ENCODE results near the gene SPEG.

The SPEG gene

GRCh38 chr2:219495531-219496122 lies 61.0 kb downstream of the SPEG start:
- peaks cover 20 to 61% (median 54%) of the 10 kb centered on the region in 3 experiments for H3K27me3 ChIP-seq (ENCODE audit: control insufficient read depth in 3 of 3, insufficient read depth in 3 of 3, low read depth in 1 of 3, low read length in 3 of 3)
- H3K79me1 ChIP-seq (ENCODE audit: low read depth, low read length): no peaks in the 10 kb centered on the region
- no peak overlapping the region for H3K4ac ChIP-seq (ENCODE audit: low read length)
- no peaks in the 10 kb centered on the region for H3K36me3 ChIP-seq (replicated peaks in 1 of 2; ENCODE audit: control insufficient read depth in 2 of 2, insufficient read depth in 2 of 2, low read length in 2 of 2)
- H2BK15ac ChIP-seq (ENCODE audit: low read length): peak overlapping the region; percentile 12
- peak overlapping the region; percentile 33 for H2AFZ ChIP-seq (ENCODE audit: low read length)
- H3K4me2 ChIP-seq (ENCODE audit: insufficient read depth, low read length, poor library complexity, severe bottlenecking): no peak overlapping the region
- H2BK12ac ChIP-seq (ENCODE audit: low read length): no peak overlapping the region
- H3K23ac ChIP-seq (ENCODE audit: low read depth, low read length, poor library complexity): peak overlapping the region; percentile 27
- H4K91ac ChIP-seq (ENCODE audit: low read depth, low read length, poor library complexity): no peak overlapping the region
- peaks cover 7 to 10% of the 10 kb centered on the region in 2 donors for H3K4me1 ChIP-seq (ENCODE audit: control insufficient read depth in 2 of 2, insufficient read depth in 1 of 2, low read depth in 1 of 2, low read length in 2 of 2)
- DNase-seq (ENCODE audit: low spot score): peak; percentile 77
- H3K9ac ChIP-seq (ENCODE audit: low read depth, low read length, poor library complexity): peak overlapping the region; percentile 66
- H2BK5ac ChIP-seq (ENCODE audit: low read length): no peak overlapping the region
- WGBS, 2 donors (ENCODE audit: extremely low coverage in 2 of 2, insufficient read length in 2 of 2, insufficient replicate concordance in 1 of 2): no CpG with 5 or more reads among the region's 14 CpGs
- H3K4me3 ChIP-seq (ENCODE audit: low read length in 2 of 2): no peak overlapping the region
- no peak overlapping the region for H3K27ac ChIP-seq (replicated peaks; ENCODE audit: low read length)
- H2AK5ac ChIP-seq (ENCODE audit: low read depth, low read length): no peak overlapping the region
- no peak overlapping the region for H3K14ac ChIP-seq (ENCODE audit: low read length)
- peak overlapping the region; percentile 41 for H3K18ac ChIP-seq (ENCODE audit: low read length)
- no peaks in the 10 kb centered on the region for H3K9me3 ChIP-seq (replicated peaks in 1 of 2; ENCODE audit: control insufficient read depth in 2 of 2, insufficient read depth in 1 of 2, low read depth in 1 of 2, low read length in 2 of 2)
- H2BK120ac ChIP-seq (ENCODE audit: low read depth, low read length): no peak overlapping the region
- no peak overlapping the region for H4K8ac ChIP-seq (ENCODE audit: low read depth, low read length)

GRCh38 chr2:219496247-219496824 lies 61.7 kb downstream of the SPEG start:
- H3K18ac ChIP-seq (ENCODE audit: low read length): no peak overlapping the region
- peaks cover 20 to 61% (median 47%) of the 10 kb centered on the region in 3 experiments for H3K27me3 ChIP-seq (ENCODE audit: control insufficient read depth in 3 of 3, insufficient read depth in 3 of 3, low read depth in 1 of 3, low read length in 3 of 3)
- H3K79me1 ChIP-seq (ENCODE audit: low read depth, low read length): no peaks in the 10 kb centered on the region
- H3K4me2 ChIP-seq (ENCODE audit: insufficient read depth, low read length, poor library complexity, severe bottlenecking): no peak overlapping the region
- no peak overlapping the region for H3K9ac ChIP-seq (ENCODE audit: low read depth, low read length, poor library complexity)
- no peak for DNase-seq (ENCODE audit: low spot score)
- H4K8ac ChIP-seq (ENCODE audit: low read depth, low read length): no peak overlapping the region
- WGBS, 2 donors (ENCODE audit: extremely low coverage in 2 of 2, insufficient read length in 2 of 2, insufficient replicate concordance in 1 of 2): no CpG with 5 or more reads among the region's 20 CpGs
- no peak overlapping the region for H2AK5ac ChIP-seq (ENCODE audit: low read depth, low read length)
- H3K4me1 ChIP-seq (ENCODE audit: control insufficient read depth in 2 of 2, insufficient read depth in 1 of 2, low read depth in 1 of 2, low read length in 2 of 2): peaks cover 7 to 10% of the 10 kb centered on the region in 2 donors
- H3K36me3 ChIP-seq (replicated peaks in 1 of 2; ENCODE audit: control insufficient read depth in 2 of 2, insufficient read depth in 2 of 2, low read length in 2 of 2): no peaks in the 10 kb centered on the region
- no peak overlapping the region for H2BK5ac ChIP-seq (ENCODE audit: low read length)
- no peak overlapping the region for H3K4ac ChIP-seq (ENCODE audit: low read length)
- no peaks in the 10 kb centered on the region for H3K9me3 ChIP-seq (replicated peaks in 1 of 2; ENCODE audit: control insufficient read depth in 2 of 2, insufficient read depth in 1 of 2, low read depth in 1 of 2, low read length in 2 of 2)
- H2BK12ac ChIP-seq (ENCODE audit: low read length): no peak overlapping the region
- no peak overlapping the region for H2BK120ac ChIP-seq (ENCODE audit: low read depth, low read length)
- no peak overlapping the region for H3K4me3 ChIP-seq (ENCODE audit: low read length in 2 of 2)
- H2AFZ ChIP-seq (ENCODE audit: low read length): no peak overlapping the region
- H3K14ac ChIP-seq (ENCODE audit: low read length): peak overlapping the region; percentile 43
- H3K27ac ChIP-seq (replicated peaks; ENCODE audit: low read length): no peak overlapping the region
- H4K91ac ChIP-seq (ENCODE audit: low read depth, low read length, poor library complexity): no peak overlapping the region
- H3K23ac ChIP-seq (ENCODE audit: low read depth, low read length, poor library complexity): peak overlapping the region; percentile 90
- H2BK15ac ChIP-seq (ENCODE audit: low read length): peak overlapping the region; percentile 12

- Histone ChIP-seq H3K14ac (ENCODE audit: low read length) (no peak overlapping the region), H3K4me1 (ENCODE audit: control insufficient read depth in 2 of 2, insufficient read depth in 1 of 2, low read depth in 1 of 2, low read length in 2 of 2) (peaks cover 7 to 10% of the 10 kb centered on the region in 2 donors), H2AK5ac (ENCODE audit: low read depth, low read length) (no peak overlapping the region), H2BK5ac (ENCODE audit: low read length) (no peak overlapping the region), H3K4ac (ENCODE audit: low read length) (no peak overlapping the region), H2AFZ (ENCODE audit: low read length) (no peak overlapping the region), H2BK15ac (ENCODE audit: low read length) (peak overlapping the region; percentile 1), H3K4me3 (ENCODE audit: low read length in 2 of 2) (no peak overlapping the region), H3K27ac (replicated peaks; ENCODE audit: low read length) (no peak overlapping the region), H2BK120ac (ENCODE audit: low read depth, low read length) (no peak overlapping the region), H3K27me3 (ENCODE audit: control insufficient read depth in 3 of 3, insufficient read depth in 3 of 3, low read depth in 1 of 3, low read length in 3 of 3) (peaks cover 20 to 59% (median 41%) of the 10 kb centered on the region in 3 experiments), H4K8ac (ENCODE audit: low read depth, low read length) (no peak overlapping the region), H3K23ac (ENCODE audit: low read depth, low read length, poor library complexity) (peak overlapping the region; percentile 90), H2BK12ac (ENCODE audit: low read length) (no peak overlapping the region), H3K79me1 (ENCODE audit: low read depth, low read length) (no peaks in the 10 kb centered on the region), H3K9me3 (replicated peaks in 1 of 2; ENCODE audit: control insufficient read depth in 2 of 2, insufficient read depth in 1 of 2, low read depth in 1 of 2, low read length in 2 of 2) (no peaks in the 10 kb centered on the region), H4K91ac (ENCODE audit: low read depth, low read length, poor library complexity) (no peak overlapping the region), H3K36me3 (replicated peaks in 1 of 2; ENCODE audit: control insufficient read depth in 2 of 2, insufficient read depth in 2 of 2, low read length in 2 of 2) (no peaks in the 10 kb centered on the region), H3K18ac (ENCODE audit: low read length) (peak overlapping the region; percentile 67), H3K9ac (ENCODE audit: low read depth, low read length, poor library complexity) (peak overlapping the region; percentile 44), H3K4me2 (ENCODE audit: insufficient read depth, low read length, poor library complexity, severe bottlenecking) (peak overlapping the region; percentile 35)
- no peak for DNase-seq (ENCODE audit: low spot score)
- whole genome bisulfite sequencing, 2 donors (ENCODE audit: extremely low coverage in 2 of 2, insufficient read length in 2 of 2, insufficient replicate concordance in 1 of 2): no CpG with 5 or more reads among the region's 61 CpGs
These were observed 62.3 kb downstream of the SPEG start for GRCh38 chr2:219496825-219497494.
